ENCODE data around the gene TJP2.

DNA sequence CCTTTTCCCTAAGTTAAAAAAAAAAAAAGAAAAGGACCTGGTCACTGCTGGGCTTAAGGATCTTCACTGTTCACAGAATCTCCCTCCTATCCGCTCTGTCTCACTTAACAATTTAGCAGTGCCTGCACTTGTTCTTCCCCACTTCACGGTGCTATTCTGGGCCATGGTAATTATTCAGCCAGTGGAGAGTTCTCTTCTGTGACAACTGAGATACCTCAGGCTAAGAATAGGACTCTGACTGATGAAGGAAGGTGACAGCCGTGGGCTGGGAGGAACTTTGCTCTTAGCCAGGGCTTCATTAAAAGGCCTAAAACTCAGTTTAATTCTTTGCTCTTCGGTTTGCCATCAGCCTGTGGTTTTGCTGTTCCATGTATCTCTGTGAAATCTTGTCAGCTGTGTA lies 99.1 kb downstream of the TJP2 start:
- TF ChIP-seq POLR2AphosphoS5 (IDR thresholded peaks at IDR 0.05; ENCODE audit: insufficient read depth, low read depth, low read length) = no peak
- no peak for TF ChIP-seq CTCF (IDR thresholded peaks at IDR 0.05; ENCODE audit: extremely low read depth in 1 of 2, insufficient read depth in 1 of 2, low read depth in 1 of 2, low read length in 2 of 2)

Data from endothelial cell of umbilical vein (primary cell).